HG03039 (cell line): Measurements from ENCODE around the gene ALKBH7.
"Not testable (repeated sequence)": the region's sequence is repeated elsewhere in the genome, so short reads cannot be mapped to it uniquely, and the experiment has no call there.

Experiments
- ATAC-seq: cut with Tn5 transposase; IDR thresholded peaks from one replicate; pipeline ENCODE4 v1.9.1; 2021; ENCODE audit warnings: mild to moderate bottlenecking, moderate library complexity; ENCODE audit not compliant: unreplicated experiment

Gene ALKBH7, protein sequence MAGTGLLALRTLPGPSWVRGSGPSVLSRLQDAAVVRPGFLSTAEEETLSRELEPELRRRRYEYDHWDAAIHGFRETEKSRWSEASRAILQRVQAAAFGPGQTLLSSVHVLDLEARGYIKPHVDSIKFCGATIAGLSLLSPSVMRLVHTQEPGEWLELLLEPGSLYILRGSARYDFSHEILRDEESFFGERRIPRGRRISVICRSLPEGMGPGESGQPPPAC

DNA sequence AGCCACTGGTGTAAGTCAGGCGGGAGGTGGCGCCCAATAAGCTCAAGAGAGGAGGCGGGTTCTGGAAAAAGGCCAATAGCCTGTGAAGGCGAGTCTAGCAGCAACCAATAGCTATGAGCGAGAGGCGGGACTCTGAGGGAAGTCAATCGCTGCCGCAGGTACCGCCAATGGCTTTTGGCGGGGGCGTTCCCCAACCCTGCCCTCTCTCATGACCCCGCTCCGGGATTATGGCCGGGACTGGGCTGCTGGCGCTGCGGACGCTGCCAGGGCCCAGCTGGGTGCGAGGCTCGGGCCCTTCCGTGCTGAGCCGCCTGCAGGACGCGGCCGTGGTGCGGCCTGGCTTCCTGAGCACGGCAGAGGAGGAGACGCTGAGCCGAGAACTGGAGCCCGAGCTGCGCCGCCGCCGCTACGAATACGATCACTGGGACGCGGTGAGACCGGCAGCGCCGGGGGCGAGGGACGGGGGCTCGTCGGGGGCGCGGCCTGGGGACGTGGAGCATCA is at the start of gene ALKBH7:
TSS of gene ALKBH7 (plus strand) at position 201 of the 502 bp plus-strand sequence. CDS start at position 228, 27 bp downstream.
- ATAC-seq: peak; percentile 76

DNA sequence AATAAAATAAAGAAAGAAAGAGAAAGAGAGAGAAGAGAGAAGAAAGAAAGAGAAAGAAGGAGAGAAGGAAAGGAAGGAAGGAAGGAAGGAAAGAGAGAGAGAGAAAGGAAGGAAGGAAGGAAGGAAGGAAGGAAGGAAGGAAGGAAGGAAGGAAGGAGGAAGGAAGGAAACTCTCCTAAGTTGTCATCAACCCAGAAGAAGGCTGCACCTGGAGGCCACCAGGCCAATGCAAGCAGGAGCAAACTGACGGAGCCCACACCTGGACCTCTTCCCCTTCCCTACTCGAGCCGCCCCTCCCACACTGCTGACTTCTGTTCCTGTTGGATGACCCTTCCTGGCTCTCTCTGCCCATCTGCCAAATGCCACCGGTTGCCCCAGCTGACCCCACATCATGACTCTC is 47.8 kb upstream of the ALKBH7 start:
- no peak for ATAC-seq

DNA sequence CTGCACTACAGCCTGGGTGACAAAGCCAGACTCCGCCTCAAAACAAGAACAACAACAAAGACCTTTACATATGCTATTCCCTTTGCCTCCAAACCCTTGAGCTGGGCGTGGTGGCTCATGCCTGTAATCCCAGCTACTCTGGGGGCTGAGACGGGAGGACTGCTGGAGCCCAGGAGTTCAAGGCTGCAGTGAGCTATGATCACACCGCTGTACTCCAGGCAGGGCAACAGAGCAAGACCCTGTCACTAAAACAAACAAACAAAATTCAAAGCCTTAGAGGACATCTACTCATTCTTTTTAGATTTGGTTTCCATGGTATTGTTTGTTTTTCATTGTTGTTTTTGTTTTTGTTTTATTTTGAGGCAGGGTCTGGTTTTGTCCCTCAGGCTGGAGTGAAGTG is 47.0 kb upstream of the ALKBH7 start:
- ATAC-seq: no peak

GRCh38 chr19:6326815-6327214 is 45.8 kb upstream of the ALKBH7 start:
- no peak for ATAC-seq

GRCh38 chr19:6333439-6333838 is 39.2 kb upstream of the ALKBH7 start, which contains the start of gene ACER1:
Gene ACER1 (minus strand): TSS chr19:6333612. CDS start chr19:6333551, 61 bp downstream.
- ATAC-seq: no peak

DNA sequence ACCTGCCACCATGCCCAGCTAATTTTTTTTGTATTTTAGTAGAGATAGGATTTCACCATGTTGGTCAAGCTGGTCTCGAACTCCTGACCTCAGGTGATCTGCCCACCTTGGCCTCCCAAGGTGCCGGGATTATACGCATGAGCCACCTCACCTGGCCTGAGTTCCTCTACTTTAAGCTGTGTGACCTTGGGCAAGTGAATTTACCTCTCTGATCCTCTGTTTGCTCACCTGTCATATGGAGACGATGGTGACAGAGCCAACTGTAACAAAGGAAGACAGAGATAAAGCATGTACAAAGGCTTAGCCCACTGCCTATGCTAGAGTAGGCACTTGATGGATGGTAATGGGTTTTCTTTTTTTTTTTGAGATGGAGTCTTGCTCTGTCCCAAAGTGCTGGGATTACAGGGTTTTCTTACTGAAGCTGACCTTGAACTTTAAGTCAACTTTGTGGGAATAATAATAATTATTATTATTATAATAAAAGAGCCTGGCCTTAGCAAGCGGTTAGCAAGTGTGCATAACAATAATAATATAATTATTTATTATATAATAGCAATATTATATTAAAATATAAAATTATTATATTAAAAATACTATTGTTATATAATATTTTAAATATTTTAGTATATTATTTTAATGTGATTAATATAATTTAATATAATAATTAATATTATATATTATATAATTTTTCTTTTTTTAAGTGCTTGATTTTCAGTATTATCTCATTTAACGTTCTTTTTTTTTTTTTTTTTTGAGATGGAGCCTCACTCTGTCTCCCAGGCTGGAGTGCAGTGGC is 37.9 kb upstream of the ALKBH7 start:
- no peak for ATAC-seq

GRCh38 chr19:6340493-6341201 is 31.9 kb upstream of the ALKBH7 start:
- no peak for ATAC-seq

DNA sequence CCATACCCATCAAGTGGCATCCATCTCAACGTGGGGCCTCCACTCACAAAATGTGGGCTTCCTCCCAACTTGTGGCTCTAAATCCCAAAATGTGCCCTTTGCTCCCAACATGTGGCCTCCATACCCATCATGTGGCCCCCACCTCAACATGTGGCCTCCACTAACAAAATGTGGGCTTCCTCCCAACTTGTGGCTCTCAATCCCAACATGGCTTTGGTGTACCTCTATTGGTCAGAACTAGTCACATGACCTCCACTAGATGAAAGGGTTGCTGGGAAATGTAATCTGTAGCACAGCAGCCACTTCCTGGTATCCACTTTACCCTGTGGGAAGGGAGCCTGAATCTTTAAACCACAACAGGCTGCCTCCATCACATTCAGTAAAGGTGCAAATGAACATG is 29.1 kb upstream of the ALKBH7 start:
- no peak for ATAC-seq

DNA sequence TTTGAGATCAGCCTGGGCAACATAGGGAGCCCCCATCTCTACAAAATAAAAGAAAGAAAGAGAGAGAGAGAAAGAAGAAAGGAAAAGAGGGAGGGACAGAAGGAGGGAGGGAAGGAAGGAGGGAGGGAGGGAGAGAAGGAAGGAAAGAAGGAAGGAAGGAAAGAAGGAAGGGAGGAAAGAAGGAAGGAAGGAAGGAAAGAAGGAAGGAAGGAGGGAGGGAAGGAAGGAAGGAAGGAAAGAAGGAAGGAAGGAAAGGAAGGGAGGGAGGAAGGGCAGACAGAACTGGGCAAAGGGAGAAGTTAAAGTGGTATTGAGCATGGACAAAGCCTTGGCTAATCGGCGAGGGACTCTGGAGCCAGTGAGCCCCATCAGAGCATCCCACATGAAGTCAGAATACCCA is 23.3 kb upstream of the ALKBH7 start:
- ATAC-seq: not testable (repeated sequence)

- ATAC-seq: no peak
These were observed 21.9 kb upstream of the ALKBH7 start for GRCh38 chr19:6350688-6351087.

GRCh38 chr19:6352381-6353165 is 20.0 kb upstream of the ALKBH7 start:
- no peak for ATAC-seq

GRCh38 chr19:6354098-6354674 is 18.4 kb upstream of the ALKBH7 start:
- ATAC-seq: no peak

- not testable (repeated sequence) for ATAC-seq
These were observed 17.1 kb upstream of the ALKBH7 start for GRCh38 chr19:6355321-6356040.

- no peak for ATAC-seq
These were observed 15.4 kb upstream of the ALKBH7 start for GRCh38 chr19:6357174-6357573.

DNA sequence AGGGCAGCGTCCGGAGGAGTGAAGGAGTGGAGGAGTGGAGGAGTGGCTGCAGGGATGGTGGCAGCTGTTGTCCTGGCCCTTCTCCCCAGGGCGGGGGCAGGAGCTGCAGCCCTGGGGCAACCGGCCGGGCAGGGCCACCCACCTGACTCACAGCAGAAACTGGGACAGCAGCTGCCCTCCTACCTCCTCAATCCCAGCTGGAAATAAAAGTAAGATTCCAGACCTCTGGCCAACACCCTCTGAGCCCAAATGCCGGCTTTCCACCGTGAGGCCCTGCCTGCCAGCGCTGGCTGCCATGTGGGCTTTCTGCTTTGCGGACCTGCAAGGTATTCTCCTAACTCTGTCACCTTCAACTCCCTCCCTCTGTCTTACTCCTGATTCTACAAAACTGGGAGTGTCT is 14.6 kb upstream of the ALKBH7 start:
- ATAC-seq: no peak

- no peak for ATAC-seq
These were observed 12.8 kb upstream of the ALKBH7 start for GRCh38 chr19:6359568-6360341.

GRCh38 chr19:6360445-6360844 is 12.1 kb upstream of the ALKBH7 start:
- ATAC-seq: not testable (repeated sequence)

DNA sequence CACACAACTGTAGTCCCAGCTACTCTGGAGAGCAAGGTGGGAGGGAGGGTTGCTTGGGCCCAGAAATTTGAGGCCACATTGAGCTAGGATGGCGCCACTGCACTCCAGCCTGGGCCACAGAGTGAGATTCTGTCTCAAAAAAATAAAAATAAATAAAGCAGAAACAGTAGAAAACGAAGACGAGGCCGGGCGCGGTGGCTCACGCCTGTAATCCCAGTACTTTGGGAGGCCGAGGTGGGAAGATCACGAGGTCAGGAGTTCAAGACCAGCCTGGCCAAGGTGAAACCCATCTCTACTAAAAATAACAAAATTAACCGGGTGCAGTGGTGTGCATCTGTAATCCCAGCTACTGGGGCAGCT is 11.8 kb upstream of the ALKBH7 start:
- ATAC-seq: not testable (repeated sequence)

DNA sequence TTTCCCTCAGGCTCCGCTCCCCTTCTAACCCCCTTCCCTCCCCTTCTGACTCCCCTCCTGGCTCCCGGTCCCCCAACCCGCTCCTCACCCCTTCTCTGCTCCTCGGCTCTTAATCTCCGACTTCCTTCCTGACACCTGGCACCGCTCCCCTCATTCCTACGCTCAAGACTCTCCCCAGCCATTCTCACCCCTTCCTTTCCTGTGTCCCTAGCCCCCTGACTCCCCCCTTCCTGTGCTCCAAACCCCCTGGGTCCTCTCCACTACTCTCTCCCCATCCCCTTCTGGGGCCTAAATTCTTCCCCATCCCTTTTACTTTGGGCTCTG is 10.6 kb upstream of the ALKBH7 start:
- no peak for ATAC-seq
